GM19025 (cell line): ENCODE results near the gene CTDP1.
"Not testable (repeated sequence)": the region's sequence is repeated elsewhere in the genome, so short reads cannot be mapped to it uniquely, and the experiment has no call there.

Experiments
- ATAC-seq: cut with Tn5 transposase; IDR thresholded peaks from one replicate; pipeline ENCODE4 v1.9.1; 2021; ENCODE audit warnings: mild to moderate bottlenecking, low read depth, moderate library complexity; ENCODE audit not compliant: unreplicated experiment

Gene CTDP1

DNA sequence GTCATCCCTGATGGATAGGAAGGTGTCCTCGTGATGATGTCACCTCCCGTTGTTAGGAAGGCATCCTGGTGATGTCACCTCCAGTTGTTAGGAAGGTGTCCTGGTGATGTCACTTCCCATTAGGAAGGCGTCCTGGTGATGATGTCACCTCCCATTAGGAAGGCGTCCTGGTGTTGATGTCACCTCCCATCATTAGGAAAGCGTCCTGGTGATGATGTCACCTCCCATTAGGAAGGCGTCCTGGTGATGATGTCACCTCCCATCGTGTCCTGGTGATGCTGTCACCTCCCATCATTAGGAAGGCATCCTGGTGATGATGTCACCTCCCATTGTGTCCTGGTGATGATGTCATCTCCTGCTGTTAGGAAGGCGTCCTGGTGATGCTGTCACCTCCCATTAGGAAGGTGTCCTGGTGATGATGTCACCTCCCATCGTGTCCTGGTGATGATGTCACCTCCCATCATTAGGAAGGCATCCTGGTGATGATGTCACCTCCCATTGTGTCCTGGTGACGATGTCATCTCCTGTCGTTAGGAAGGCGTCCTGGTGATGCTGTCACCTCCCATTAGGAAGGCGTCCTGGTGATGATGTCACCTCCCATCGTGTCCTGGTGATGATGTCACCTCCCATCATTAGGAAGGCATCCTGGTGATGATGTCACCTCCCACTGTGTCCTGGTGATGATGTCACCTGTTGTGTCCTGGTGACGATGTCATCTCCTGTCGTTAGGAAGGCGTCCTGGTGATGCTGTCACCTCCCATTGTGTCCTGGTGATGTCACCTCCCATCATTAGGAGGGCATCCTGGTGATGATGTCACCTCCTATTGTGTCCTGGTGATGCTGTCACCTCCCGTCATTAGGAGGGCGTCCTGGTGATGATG lies 40.1 kb downstream of the CTDP1 start:
- ATAC-seq: not testable (repeated sequence)

DNA sequence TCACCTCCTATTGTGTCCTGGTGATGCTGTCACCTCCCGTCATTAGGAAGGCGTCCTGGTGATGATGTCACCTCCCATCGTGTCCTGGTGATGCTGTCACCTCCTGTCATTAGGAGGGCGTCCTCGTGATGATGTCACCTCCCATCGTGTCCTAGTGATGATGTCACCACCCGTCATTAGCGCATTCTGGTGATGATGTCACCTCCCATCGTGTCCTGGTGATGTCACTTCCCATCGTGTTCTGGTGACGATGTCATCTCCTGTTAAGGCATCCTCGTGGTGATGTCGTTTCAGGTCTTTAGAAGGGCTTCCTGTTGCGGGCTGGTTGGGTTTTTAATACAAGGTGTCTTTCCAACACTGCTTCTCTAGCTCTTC lies 40.7 kb downstream of the CTDP1 start:
- ATAC-seq: no peak

DNA sequence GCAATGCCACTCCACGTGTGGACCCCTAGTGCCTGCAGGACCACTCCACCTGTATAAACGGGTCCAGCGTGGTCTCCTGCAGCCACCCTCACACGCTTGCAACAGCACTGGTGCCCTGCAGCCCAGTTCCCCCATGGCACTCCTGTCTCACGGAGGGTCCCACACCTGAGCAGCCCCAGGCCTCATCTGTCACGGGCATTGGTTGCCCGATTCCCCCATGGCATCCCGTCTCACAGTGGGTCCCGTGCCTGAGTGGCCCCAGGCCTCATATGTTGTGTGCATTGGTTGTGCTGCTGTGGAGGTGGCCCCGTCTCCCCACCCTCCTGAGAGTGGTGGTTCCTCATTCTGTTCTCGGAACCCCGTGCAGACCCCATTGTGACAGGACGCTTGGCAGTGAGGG lies 43.4 kb downstream of the CTDP1 start:
- no peak for ATAC-seq

DNA sequence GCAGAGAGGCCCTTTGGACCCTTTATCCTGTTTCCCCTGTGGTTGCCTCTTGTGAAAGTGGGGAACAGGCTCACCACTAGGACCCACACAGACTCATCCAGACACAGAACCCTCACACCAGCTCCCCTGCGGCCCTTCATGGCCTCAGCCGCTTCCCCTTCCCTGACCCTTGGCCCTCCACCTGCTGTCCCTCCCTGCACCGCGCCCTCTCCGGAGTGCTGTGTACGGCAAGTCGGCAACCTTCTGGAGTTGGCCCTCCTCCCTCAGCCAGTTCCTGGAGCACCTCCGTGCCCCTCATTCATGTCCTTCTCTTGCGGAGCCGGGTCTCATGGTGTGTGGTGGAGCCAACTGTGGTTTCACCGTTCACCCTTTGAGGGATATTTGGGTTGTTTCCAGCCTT lies 44.0 kb downstream of the CTDP1 start:
- ATAC-seq: no peak

DNA sequence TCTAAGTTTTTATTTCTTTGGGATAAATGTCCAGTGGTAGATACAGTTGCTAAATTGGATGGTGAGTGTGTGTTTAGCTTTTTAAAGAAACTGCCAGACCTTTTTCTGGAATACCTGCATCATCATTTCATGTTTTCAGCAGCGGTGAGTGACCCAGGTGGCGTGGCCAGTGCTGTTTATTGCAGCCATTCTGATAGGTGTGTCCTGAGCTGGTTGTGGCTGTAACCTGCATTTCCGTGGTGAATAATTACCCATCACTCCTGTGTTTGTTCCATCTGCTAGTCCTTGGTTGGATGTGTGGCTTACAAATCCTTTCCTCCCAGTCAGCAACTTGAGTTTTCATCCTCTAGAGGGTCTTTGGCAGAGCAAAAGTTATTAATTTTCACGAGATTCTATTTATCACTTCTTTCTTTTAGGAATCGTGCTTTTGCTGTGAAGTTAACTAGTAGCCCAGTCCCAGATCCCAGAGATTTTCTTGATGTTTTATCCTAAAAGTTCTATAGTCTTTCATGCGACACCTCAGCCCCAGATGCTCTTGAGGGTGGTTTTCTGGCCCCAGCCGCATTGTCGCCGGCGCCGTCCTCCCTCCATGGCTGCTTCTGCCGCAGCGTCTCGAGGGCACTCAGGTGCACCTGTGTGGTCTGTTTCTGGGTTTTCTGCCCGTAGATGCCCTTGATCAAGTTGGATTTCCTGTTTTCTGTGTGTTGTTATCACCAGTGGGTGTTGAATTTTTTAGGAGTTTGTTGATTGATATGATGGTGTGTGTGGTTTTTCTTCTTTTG lies 44.9 kb downstream of the CTDP1 start:
- no peak for ATAC-seq

DNA sequence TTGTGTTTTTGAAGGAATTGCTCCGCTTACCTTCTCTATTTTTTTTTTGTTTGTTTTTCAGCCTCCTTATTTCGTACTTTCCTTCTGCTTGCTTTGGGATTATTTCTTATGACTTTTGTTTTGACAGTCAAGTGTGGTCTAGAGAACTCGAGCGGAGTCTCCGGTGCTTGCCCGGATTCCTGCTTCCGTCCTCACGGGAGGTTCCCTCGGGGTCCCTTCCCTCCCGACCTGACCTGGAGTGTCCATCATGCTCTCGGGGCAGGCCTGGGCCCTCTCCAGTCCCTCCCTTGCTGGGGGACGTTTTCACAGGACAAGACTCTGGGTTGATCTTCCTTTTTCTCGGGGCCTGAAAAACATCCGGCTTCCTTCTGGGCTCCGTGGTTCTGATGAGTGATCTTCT lies 45.9 kb downstream of the CTDP1 start:
- no peak for ATAC-seq

DNA sequence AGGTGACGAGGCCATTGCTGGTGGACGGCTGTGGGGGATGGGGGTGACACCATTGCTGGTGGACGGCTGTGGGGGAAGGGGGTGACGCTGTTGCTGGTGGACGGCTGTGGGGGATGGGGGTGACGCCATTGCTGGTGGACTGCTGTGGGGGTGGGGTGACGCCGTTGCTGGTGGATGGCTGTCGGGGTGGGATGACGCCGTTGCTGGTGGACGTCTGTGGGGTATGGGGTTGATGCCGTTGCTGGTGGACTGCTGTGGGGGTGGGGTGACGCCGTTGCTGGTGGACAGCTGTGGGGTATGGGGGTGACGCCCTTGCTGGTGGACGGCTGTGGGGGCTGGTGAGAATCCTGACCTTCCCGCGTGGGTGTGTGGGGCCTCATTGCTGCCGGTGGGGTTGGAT lies 47.1 kb downstream of the CTDP1 start:
- no peak for ATAC-seq

DNA sequence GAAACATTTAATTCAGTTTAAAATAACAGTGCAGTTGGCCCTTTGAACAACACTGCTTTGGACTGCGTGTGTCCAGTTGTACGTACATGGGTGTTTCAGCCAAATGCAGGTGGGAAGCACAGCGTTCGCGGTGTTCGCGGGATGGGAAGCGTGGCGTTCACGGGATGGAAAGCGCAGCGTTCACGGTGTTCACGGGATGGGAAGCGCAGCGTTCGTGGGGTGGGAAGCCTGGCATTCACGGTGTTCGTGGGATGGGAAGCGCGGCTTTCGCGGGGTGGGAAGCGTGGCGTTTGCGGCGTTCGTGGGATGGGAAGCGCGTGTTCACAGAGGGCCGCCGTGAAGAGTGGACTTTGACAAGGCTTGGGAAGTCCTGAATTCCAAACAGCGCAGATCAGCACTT lies 47.6 kb downstream of the CTDP1 start:
- ATAC-seq: no peak

DNA sequence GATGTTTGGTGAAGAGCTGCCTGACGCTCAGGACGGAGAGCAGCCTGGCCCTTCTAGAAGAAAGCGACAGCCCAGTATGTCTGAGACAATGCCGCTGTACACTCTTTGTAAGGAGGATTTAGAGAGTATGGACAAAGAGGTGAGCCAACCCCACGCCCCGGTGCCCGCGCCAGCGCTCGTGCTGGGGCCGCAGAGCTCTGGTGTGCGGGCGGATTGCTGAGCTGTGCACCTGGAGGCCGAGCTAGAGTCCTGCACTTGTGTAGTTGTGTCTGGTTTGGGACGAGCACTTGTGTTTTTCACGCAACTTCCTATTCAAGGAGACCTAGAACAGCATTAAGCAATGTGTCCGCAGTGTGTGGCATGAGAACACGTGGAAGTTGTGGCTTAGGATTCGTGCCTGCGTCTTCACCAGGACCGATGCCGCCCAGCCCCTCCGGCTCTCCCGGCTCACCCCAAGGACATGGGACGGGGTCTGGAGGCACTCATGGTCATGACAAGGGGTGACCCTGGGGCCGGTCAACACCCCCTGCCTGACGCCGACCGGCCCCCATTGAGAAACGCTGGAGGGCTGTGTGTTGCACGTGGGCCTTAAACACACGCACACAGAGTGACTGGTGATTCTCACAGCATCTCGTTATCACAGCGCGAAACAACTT lies 49.5 kb downstream of the CTDP1 start:
- ATAC-seq: no peak

DNA sequence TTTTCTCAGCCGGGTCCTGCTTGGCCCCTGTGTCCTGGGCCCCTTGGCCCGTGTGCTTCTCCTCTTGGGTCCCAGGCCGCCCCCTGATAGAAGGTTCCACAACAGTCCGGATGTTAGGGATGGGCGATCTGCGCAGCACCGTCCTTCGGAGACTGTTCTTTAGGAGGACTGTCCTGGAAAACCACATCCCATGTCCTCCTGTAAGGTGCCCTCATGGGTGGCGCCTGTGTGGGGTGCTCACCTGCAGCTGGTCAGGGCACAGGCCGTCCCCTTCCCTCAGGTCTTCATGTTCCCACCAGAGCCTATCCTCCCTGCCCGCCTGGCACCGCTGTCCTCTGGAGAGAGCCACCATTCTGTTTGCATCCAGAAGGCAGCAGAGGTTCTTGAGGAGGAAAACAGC lies 50.0 kb downstream of the CTDP1 start:
- no peak for ATAC-seq

DNA sequence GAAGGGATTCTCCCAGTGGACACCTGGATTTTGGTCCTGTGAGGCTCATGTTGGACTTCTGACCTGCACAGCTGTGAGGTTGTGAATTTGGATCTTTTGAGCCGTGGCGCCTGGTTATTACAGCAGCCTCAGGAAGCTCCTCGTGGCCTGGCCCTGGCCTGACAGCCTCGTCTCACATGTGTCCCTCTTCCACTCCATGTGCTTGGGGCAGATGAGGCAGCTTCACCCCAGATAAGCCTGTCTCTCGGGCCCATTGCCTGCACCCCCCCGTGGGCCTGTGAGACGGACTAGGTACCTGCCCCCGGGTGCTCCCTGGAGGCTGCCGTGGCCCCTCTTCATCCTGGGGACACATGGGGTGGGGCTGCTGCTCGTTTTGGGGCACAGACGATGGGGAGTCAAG lies 51.2 kb downstream of the CTDP1 start:
- ATAC-seq: no peak

DNA sequence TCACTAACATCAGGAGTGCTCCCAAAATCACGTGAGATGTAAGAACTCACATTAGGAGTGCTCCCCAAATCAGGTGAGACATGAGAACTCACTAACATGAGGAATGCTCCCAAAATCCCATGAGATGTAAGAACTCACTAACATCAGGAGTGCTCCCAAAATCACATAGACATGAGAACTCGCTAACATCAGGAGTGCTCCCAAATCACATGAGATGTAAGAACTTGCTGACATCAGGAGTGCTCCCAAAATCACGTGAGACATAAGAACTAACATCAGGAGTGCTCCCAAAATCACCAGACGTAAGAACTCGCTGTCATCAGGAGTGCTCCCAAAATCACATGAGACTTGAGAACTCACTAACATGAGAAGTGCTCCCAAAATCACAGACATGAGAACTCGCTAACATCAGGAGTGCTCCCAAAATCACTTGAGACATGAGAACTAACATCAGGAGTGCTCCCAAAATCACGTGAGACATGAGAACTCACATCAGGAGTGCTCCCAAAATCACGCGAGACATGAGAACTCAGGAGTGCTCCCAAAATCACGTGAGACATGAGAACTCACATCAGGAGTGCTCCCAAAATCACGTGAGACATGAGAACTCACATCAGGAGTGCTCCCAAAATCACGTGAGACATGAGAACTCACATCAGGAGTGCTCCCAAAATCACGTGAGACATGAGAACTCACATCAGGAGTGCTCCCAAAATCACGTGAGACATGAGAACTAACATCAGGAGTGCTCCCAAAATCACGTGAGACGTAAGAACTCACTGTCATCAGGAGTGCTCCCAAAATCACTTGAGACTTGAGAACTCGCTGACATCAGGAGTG lies 52.5 kb downstream of the CTDP1 start:
- ATAC-seq: not testable (repeated sequence)

DNA sequence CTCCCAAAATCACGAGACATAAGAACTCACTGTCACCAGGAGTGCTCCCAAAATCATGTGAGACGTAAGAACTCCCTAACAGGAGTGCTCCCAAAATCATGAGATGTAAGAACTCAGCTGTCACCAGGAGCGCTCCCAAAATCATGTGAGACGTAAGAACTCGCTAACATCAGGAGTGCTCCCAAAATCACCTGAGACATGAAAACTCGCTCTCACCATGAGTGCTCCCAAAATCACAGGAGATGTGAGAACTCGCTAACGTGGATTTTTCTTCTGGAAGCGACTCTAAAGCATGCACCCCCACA lies 53.1 kb downstream of the CTDP1 start:
- ATAC-seq: no peak

DNA sequence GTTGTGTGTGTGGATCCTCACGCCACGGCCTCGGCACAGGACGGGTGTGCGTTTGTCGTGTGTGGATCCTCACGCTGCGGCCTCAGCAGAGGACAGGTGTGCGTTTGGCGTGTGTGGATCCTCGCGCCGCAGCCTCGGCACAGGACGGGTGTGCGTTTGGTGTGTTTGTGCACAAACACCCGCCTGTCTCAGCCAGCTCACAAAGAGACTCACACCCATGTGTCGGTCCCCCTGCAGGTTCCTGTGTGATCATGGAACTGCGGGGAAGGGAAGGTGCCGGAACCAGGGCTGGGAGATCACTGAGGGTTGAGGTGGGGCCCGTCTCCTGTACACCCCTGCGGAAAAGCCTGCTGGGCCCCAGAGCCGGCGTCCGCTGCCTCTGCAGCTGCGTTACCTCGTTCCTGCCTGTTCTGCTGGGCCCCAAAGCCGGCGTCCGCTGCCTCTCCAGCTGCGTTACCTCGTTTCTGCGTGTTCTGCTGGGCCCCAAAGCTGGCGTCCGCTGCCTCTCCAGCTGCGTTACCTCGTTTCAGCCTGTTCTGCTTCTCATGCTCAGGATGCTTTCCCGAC lies 53.6 kb downstream of the CTDP1 start:
- ATAC-seq: no peak

DNA sequence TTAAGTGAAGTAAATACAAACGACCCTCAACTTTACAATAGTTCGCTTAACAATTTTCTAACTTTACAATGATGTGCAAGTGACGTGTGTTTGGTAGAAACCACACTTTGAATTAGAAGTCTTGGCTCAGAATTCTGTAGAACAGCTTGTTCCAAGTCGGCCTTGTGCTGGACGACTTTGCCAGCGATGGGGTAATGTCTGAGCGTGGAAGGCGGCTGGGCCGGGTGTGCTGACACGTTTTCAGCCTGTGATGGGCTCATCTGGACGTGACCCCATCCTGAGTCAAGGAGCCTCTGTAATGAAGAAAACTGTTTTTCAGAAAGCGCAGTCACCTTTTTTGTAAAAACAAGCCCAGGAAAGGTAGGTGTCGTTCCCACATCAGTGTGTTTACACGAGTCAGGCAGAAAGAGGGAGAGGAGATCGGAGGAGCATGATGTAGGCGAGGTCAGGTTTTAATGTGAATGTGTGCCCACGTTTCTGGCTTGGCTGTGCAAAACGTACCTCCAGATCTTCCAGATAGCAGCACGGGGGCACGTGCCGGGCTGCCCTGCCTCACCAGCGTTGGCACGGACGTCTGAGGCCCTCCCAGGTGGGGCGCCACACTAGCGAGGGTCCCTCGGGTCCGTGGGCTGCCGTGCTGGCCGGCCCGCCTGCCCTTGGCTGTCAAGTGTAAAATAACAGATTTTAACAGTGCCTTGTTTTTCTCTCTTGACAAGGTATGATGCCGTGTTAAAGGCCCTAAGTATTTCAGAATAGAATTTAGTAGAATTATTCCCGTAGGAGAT lies 54.6 kb downstream of the CTDP1 start:
- ATAC-seq: no peak

DNA sequence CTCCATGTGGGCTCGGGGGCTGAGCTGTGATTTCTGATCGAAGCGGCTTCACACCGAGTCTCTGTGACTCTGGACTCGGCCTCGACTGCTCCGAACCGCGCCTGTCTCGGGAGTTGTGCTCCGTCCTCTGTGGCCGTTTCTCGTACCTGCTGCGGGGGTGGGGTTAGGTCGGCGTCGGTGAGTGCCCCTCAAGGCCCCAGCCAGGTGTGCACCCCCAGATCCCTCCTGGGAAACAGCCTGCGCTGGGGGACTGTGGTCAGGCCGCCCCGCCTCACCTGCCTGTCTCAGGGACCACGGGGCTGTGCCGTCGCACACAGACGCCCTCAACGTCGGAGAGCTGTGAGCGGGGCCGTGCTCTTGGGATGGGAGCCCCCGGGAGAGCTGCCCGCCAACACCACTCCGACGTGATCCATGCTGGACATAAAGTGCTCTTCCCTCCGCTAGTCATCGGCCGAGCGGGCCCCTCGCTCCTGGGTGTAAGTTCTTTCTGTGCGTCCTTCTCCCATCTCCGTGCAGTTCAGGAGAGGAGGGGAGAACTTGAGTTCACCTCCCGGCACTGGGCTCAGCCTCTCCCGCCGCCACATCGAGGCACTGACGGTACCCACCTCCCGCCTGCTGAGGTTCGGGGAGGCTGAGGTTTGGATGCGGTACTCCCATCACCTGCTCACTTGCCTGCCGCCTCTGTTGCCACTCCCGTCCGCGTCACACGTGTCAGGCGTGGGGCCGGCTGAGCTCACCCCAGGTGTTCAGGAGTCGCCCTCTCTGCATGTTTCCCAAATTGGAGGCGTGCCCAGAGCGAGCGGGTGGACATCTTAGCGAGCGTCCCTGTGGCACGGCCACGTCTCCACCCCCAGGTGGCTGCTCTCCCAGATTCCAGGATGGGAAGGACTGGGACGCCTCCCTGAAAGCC lies 55.7 kb downstream of the CTDP1 start:
- no peak for ATAC-seq

DNA sequence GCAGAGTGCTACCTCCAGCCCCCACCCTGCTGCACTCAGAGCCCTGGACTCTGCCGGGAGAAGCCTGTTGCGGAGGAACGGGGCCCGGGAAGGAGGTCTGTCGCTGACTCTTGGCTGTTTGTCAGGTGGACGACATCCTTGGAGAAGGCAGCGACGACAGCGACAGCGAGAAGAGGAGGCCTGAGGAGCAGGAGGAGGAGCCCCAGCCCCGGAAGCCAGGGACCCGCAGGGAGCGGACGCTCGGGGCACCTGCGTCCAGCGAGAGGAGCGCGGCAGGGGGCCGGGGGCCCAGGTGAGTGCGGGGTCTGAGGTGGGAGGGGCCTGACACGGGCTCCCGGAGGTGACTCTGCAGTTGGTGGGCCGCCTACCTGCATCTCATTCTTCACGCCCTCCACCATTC lies 56.6 kb downstream of the CTDP1 start:
- no peak for ATAC-seq

DNA sequence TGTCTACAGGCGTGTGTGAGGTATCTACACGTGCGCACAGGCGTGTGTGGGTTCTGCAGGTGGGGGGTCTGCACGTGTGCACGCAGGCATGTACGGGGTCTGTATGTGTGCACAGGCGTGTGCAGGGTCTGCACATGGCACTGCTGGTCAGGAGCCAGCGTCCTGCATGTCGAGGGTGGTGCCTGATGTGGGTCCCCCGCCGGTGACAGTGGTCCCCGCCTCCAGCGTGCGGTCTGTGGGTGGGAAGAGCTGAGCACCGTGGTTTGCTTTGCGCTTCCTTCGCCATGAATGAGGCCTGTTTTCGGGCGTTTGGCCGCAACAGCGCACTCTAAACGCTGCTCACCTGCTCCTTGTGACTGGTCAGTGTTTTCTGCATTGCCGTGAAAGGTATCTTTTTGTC lies 57.2 kb downstream of the CTDP1 start:
- ATAC-seq: no peak

DNA sequence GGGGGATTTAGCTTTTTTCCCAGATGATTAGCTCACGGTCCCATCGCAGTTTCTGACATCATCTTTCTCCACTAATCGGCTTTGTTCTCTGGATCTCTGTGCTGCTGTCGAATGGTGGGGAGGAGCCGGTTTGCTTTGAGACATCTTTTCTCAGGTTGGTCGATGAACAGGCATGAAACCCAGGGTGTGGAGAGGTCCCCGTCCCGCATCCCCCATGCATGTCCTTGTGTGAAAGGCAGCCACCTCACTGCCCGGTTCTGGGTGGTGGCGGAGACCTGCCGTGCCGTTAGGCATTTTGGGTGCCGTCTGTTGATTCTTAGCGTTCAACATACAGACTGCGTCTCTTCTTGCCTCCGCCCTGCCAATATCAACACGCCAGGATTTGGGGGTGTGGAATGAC lies 57.8 kb downstream of the CTDP1 start:
- no peak for ATAC-seq
